Neural crest cell (in vitro differentiated cells): ENCODE measurements around the gene CHRNA1. TPM values are rescaled to one million over a fixed set of nuclear protein-coding genes. Genes with fewer than 3 reads are reported as not detected.

Source experiments
- DNase-seq: peaks from one replicate; pipeline ENCODE4 v3.0.0; 2021; ENCODE audit warnings: low read depth, mixed read lengths, low spot score
- H3K27ac Mint-ChIP-seq: one replicate; pipeline ENCODE4 v1.8.0; 2021; ENCODE audit warnings: mild to moderate bottlenecking, mixed read lengths; ENCODE audit not compliant: unreplicated experiment
- H3K27me3 Mint-ChIP-seq: 2 replicates; pipeline ENCODE4 v1.8.0; 2021; ENCODE audit warnings: low read depth, mild to moderate bottlenecking, mixed read lengths
- H3K36me3 Mint-ChIP-seq: 2 replicates; pipeline ENCODE4 v1.8.0; 2021; ENCODE audit warnings: low read depth, mild to moderate bottlenecking, mixed read lengths
- H3K4me1 Mint-ChIP-seq: 2 replicates; pipeline ENCODE4 v1.8.0; 2021; ENCODE audit warnings: mixed read lengths
- H3K4me3 Mint-ChIP-seq: one replicate; pipeline ENCODE4 v1.8.0; 2021; ENCODE audit warnings: mild to moderate bottlenecking, mixed read lengths
- H3K9me3 Mint-ChIP-seq: 2 replicates; pipeline ENCODE4 v1.8.0; 2021; ENCODE audit warnings: mixed read lengths
- CTCF ChIP-seq: fragments of 200-600 bp; sonication (generic); conservative IDR thresholded peaks from 2 replicates; pipeline ENCODE4 v1.5.0; 2021; ENCODE audit warnings: antibody characterized with exemption, mild to moderate bottlenecking
- total RNA-seq: library from RNA; stranded (reverse); gene quantifications from 2 replicates; pipeline ENCODE4 v1.2.1, GENCODE V29; 2021

CHRNA1 gene
- total RNA-seq, 1 donor from 2014 or later, result not detected

DNA sequence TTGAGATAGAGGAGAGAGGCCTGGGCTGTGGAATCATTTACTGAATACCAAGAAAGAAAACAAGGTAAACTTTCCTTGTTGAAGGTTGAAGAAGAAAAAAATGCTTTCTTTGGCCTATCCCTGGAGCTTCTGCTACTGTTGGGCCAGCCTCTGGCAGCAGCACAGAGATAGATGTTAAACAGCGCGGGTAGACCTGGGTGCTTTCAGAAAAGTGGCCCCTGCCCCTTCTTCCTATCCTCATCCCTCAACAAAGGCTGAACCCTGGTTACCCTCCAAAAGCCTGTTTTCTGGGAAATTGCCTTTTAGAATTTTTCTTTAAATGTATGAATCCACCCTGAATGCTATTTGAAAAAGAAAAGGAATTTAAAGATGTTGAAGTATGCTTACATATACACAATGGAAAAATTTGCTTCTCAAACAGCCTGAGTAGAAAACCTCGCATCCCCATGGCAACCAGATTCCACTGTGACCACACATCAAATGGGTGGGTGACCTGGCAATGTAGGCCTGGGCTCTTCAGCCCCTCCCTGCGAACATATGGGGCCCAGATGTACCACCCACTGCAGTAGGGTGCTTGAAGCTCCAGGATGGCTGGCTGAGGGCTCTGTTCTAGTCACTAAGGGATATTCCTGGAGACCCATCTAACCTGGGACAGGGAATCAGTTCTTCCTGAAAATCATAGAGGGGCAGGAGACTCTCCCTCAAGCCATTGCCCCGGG lies 23.4 kb upstream of the CHRNA1 start:
- DNase-seq, result no peak
- Mint-ChIP-seq H3K36me3 (no peaks in the 10 kb centered on the region), H3K4me1 (peaks cover 25% of the 10 kb centered on the region), H3K9me3 (peaks cover 4% of the 10 kb centered on the region), H3K4me3 (peak overlapping the region; percentile 21), H3K27me3 (no peaks in the 10 kb centered on the region), H3K27ac (peak overlapping the region; percentile 25)
- TF ChIP-seq CTCF, result no peak

- DNase-seq, result no peak
- TF ChIP-seq CTCF, result no peak
- Mint-ChIP-seq H3K27ac (no peak overlapping the region), H3K36me3 (no peaks in the 10 kb centered on the region), H3K27me3 (no peaks in the 10 kb centered on the region), H3K4me1 (peaks cover 25% of the 10 kb centered on the region), H3K9me3 (peaks cover 4% of the 10 kb centered on the region), H3K4me3 (no peak overlapping the region)
These were observed 21.9 kb upstream of the CHRNA1 start for GRCh38 chr2:174786066-174786725.

- Mint-ChIP-seq H3K4me3 (no peak overlapping the region), H3K36me3 (no peaks in the 10 kb centered on the region), H3K9me3 (peaks cover 4% of the 10 kb centered on the region), H3K27ac (no peak overlapping the region), H3K27me3 (no peaks in the 10 kb centered on the region), H3K4me1 (peaks cover 25% of the 10 kb centered on the region)
- no peak for TF ChIP-seq CTCF
- DNase-seq, result no peak
These were observed 21.2 kb upstream of the CHRNA1 start for GRCh38 chr2:174785481-174785880.

DNA sequence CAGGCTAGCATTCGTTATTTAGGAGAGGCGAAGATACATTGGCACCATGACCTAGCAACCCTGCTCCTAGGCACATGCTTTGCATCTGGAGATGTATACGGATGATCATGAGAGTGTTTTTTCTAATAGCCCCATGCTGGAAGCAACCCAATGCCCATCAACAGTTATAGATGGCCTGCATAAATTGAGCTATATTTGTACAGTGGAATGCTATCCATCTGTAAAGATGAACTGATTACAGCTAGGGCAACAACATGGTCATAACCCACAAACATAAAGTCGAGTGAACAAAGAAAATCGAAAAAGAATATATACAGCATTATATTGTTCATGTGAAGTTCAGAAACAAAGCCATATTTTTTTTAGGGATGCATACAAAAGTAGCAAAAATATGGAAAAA lies 20.6 kb upstream of the CHRNA1 start:
- no peak for DNase-seq
- peaks cover under 1% of the 10 kb centered on the region for H3K9me3 Mint-ChIP-seq
- H3K27me3 Mint-ChIP-seq, result no peaks in the 10 kb centered on the region
- no peak for TF ChIP-seq CTCF
- H3K27ac Mint-ChIP-seq, result no peak overlapping the region
- peaks cover 29% of the 10 kb centered on the region for H3K4me1 Mint-ChIP-seq
- H3K4me3 Mint-ChIP-seq, result no peak overlapping the region
- H3K36me3 Mint-ChIP-seq, result no peaks in the 10 kb centered on the region

DNA sequence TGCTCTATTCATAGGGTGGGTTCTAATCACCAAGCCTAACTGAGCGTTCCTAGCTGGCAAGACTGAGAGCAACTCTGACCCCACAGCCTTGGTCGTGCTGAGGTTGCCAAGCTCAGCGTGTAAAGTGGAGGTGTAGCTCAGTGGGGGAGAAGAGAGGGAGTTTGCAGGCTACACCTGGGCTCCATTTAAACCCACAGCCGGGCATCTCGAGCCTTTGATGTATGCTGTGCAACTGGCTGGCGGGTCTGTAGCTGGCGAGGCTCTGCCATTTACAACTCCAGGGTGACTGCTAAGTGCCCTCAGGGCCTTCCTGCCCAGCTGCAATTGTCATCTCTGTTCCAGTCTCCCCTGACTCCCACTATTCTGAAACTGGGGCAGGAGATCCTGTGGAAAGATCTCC lies 20.0 kb upstream of the CHRNA1 start:
- H3K4me3 Mint-ChIP-seq, result no peak overlapping the region
- no peak for TF ChIP-seq CTCF
- H3K36me3 Mint-ChIP-seq, result no peaks in the 10 kb centered on the region
- H3K9me3 Mint-ChIP-seq, result no peaks in the 10 kb centered on the region
- no peaks in the 10 kb centered on the region for H3K27me3 Mint-ChIP-seq
- H3K27ac Mint-ChIP-seq, result no peak overlapping the region
- no peak for DNase-seq
- peaks cover 30% of the 10 kb centered on the region for H3K4me1 Mint-ChIP-seq
